HUDEP-2 (cell line): ENCODE data around the gene C9orf50.
"Not testable (repeated sequence)": the region's sequence is repeated elsewhere in the genome, so short reads cannot be mapped to it uniquely, and the experiment has no call there.

Experiments used
- DNase-seq, 76 experiments: peaks; one replicate each; lab custom pipeline; 2025; ENCODE audit not compliant: unreplicated experiment in 76 of 76; lab: John Stamatoyannopoulos, UW

Gene C9orf50, protein sequence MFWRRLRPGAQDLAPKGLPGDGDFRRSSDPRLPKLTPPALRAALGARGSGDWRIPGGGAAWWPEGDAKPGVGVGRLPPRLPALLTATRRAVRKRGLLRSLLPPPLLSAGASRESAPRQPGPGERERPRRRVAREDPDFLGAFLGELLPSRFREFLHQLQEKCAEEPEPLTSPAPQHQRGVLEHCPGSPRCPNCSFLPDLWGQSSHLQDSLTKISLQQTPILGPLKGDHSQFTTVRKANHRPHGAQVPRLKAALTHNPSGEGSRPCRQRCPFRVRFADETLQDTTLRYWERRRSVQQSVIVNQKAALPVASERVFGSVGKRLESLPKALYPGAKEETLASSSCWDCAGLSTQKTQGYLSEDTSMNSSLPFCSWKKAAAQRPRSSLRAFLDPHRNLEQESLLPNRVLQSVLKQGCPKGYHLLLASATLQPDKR

DNA sequence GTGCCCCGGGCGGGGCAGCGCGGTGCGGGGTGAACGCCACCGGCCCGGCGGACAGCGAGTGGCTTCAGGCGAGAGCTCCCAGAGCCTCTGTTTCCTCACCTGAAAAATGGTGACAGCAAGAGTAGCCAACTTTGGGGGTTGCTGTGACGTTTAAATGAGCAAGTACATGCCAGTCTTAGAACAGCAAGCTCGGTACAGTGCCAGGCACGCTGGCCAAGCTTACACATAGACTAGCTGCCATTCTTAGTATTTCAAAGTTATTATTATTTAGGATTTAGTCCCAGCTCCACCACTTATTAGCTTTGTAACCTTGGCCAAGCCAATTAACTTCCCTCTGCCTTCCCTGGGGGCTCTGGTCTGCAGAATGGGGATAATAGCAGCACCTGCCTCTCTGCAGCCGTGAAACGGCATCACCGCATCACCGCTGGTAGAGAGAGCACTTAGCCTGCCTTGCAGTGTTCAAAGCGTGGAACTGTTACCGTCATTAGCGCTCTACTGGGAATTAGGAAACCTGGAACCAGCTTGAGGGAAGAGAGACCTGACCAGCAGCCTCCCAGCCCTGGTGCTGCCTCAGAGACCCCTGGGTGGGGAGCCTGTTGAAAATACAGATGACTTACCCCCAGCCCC is at the start of gene C9orf50:
Gene C9orf50 (minus strand): TSS at position 433 of the 627 bp plus-strand sequence. CDS start 527 bp downstream, outside the sequence.
- DNase-seq = no peak

DNA sequence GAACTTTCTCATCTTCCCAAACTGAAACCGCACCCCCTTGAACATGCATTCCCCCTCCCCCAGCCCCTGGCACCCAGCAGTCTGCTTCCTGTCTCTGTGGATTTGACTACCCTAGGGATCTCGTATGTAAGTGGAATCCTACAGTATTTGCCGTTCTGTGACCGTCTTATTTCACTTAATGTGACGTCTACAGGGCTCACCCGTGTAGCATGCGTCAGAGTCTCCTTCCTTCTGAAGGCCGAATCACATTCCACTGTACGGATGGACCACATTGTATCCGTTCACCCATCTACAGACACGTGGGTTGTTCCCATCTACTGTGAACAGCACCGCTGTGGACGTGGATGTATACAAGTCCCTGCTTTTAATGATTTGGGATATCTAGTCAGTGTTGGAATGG is 49.0 kb upstream of the C9orf50 start:
- no peak for DNase-seq

DNA sequence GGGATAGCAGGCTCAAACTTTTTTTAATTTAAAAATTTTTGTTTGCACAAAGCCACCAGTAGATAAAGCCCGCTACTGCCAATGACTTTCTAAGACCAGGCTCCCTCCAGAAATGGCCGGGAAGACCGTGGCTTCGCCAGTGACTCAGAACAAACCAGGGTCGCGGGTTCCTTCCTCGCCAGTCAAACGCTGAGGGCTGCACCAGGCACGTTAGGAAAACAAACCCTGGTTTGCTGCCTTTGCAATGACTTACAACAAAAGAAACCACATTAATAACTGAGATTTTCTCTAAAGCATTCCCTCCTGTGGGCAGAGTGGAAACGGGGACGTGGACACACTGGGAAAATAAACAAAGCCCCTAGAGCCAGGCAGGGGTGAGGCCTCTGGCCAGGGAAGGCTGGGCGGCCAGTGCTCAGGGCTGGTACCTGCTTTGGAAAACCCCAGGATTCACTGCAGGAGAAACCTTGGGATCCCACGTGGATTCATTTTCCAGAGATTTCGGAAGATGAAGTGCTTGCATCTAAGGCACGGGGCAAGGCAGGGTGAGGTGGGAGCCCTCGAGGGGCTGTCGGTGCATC is 48.3 kb upstream of the C9orf50 start:
- DNase-seq = no peak

DNA sequence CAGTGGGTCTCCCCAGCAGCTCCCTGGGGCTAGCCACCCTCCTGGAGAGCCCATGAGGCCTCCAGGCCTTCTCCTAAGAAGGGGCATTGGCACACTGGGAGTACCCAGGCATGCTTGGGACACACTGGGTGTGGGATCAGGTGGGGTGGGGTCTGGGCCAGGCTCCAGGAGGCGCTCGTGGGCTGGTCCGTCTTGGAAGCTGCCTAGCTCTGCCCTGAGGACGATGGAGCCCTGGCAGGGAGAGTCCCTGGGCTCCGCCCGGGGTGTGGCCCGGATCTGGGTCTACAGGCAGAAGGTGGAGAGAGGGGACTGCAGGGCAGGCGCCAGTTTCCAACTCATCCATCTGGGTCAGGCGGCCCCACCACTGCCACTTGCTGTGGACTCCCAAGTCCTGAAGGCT is 46.9 kb upstream of the C9orf50 start:
- no peak for DNase-seq

DNA sequence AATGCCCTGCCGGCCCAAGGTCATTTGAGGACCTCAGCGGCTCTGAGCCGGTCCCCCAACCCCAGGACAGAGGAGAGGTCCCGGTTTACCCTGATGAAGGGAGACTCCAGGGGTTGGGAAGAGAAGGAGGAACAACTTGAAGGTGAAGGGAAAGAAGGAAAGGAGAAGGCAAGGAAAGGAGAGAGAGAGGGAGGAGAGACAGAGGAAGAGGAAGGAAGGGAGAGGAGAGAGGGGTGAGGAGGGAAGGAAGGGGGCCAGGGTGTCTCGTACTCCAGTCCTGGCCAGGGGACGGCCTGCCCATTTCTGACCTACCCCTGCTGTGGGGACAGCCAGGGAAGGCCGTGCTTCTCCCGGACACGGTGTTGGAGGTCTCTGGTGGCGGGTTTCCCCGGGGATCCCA is 46.5 kb upstream of the C9orf50 start:
- no peak for DNase-seq

DNA sequence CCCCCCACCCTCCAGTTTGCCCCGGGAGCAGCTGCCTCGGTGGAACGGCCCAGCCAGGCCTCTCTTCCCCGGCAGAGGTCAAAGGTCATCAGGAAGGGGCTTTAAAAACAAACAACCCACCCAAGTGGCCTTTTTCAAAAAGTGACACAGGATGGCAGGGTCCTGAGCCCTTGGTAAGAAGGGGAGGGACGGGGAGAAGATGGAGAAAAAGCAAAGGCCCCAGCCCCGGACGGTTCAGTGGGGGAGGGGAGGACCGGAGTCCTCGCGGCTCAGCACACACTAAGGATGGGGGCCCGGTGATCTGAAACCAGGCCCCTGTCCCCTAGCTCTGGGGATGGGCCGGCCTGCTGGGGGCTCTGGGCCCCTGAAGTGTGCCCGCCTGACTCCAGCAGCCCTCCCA is 45.7 kb upstream of the C9orf50 start:
- no peak for DNase-seq

DNA sequence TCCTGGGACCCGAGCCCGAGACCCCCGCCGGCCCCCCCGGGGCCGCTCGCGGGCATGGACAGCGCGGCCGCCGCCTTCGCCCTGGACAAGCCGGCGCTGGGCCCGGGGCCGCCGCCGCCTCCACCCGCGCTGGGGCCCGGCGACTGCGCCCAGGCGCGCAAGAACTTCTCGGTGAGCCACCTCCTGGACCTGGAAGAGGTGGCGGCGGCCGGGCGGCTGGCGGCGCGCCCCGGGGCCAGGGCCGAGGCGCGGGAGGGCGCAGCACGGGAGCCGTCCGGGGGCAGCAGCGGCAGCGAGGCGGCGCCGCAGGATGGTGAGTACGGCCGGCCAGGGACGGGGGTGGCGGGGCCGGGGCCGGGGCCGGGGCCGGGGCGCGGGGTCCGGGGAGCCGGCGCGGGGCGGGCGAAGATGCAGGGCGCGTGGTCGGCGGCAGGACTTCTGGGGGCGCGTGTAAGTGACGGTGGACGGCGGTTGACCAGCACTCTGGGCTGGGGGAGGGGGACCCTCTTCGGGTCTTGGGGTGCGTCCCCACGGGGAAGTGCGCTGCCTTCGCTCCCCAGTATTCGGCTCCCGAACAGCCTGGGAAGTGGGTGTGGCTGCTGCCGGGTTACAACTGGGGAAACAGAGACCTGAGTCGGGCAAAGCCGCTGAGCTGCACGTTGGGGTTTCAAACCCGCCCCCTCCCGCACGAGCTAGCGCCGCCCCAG is 45.1 kb upstream of the C9orf50 start:
- DNase-seq = no peak

DNA sequence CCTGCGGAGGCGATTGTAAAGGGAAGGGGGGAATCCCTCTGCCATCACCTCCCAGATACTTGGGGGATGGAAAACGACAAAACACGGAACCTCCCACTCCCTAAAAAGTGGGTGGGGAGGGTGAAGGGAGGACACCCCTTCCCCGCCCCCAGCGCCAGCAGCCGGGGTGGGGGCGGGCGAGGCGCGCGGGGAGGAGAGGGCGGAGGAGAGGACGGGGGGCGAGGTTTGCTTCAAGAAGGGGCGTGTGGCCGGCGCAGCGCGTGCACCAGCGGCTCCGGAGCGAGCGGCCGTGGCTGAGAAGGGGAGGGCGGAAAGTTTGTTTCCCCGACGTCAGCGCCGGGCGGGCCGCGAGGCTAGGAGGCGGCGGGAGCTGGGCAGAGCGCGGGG is 44.5 kb upstream of the C9orf50 start, which contains the start of gene PRRX2:
Gene PRRX2 (plus strand): TSS at position 259 of the 387 bp plus-strand sequence. CDS start 221 bp downstream, outside the sequence.
- DNase-seq = no peak

DNA sequence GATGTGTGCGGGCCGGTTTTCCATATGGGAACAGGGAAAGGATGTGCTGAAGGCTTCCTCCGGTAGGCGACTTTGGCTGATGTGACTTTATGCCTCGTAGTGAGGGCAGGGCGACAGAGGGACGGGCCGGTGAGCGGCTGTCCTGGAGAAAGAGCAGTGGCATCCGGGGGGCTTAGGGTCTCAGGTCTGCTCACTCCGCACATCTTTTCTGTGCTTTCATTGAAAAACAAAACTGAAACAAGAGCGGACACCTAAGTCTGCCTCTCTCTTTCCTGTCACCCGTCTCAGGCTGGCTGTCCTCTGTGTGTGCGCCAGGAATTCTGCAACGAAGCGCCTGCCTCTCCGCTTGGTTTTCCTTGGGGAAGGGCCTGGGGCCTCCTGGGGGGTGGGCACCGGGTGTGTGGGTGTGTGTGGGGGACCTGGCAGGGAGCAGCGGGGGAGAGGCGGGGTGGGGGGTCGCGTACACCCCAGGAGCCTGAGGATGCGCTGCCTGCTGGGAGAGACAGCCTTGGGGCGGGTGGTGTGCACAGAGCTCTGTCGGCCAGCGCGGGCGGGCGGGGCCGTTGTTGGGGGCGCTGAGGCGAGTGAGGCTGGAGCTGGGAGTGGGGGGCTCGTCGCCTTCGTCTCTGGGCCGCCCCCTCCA is 44.0 kb upstream of the C9orf50 start:
- DNase-seq = no peak

DNA sequence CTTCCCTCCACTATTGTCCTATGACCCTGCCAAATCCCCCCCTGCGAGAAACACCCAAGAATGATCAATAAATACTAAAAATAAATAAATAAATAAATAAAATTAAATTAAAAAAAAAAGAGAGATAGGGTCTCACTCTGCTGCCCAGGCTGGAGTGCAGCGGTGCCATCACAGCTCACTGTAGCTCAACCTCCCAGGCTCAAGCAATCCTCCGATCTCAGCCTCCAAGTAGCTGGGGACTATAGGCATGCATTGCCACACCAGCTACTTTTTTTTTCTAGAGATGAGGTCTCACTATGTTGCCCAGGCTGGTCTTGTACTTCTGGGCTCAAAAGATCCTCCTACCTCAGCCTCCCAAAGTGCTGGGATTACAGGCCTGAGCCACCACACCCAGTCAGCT is 41.3 kb upstream of the C9orf50 start:
- not testable (repeated sequence) for DNase-seq

DNA sequence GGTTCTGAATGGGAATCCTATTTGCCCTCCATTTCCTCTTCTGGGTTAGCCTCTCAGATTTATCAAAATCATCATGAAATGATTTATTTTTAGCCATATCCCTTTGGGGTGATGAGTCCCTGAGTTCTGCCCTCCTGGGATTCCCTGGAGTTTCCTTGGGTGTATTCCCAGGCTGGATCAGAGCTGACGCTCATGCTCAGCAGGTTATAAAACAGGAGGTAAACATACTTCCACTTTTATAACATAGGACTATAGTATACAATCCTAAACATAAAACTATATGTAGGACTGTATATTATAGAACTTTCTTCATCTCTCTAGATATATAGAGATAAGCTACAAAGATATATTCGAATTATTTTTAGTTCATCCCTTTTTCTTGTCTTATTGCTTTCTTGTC is 40.1 kb upstream of the C9orf50 start:
- DNase-seq = no peak

DNA sequence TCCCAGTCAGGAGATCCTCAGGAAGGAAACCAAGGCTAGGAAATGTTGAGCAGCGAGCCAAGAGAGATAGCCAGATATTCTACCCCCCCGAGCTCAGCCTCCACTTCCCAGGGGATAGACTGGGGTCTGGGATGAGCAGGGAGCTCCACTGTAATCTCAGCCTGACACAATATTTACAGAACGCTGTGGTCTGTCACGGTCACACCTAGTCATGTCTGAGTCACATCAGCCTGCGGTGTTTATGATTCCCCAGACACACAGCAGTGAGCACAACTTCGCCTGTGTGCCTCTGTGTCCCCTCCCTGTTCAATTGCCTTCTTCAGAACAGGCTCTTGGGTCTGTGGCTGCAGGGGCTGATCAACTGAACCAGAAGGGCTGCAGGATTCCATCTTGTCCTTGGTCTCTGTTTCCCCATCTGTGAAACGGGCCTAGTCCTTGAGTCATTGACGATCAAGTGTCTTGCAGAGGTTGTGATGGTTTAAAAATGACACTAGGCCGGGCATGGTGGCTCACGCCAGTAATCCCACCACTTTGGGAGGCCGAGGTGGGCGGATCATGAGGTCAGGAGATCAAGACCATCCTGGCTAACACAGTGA is 36.0 kb upstream of the C9orf50 start:
- DNase-seq = no peak

DNA sequence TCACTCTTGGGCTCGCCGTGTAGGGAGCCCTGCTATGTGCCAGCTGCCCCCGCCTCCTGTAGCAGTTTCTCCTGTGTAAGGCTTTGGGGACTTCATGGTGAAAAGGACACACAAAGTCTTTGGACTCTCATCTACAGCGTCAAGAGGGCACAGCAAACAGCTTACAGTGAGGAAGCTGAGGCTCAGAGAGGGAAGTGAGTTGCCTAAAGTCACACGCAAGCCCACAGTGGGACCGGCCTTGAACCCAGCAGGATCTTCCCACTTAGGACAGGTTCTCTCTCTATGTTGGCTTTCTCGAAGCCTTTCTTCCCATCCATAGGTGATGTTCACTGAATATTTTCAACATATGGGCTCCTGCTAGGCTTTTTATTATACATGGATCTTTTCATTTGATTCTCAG is 34.8 kb upstream of the C9orf50 start:
- DNase-seq = no peak

DNA sequence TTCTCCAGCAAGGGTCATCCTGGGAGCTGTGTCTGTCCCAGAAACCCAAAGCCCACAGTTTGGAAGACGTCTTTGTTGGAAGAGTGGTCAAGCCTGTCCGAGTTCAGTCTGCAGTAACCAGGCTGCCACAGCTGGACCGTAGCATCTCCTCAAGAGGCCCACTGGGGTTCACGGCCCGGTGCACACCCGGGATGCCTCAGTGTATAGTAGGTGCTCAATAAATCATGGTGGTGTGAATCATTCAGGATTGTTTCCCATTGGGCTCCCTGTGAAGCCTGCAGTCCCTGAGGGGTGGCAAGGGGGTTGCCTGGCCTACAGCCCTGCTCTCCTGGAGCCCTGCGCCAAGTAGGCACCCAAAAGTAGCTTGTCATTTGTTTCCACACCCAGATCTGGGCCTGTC is 34.3 kb upstream of the C9orf50 start:
- no peak for DNase-seq

DNA sequence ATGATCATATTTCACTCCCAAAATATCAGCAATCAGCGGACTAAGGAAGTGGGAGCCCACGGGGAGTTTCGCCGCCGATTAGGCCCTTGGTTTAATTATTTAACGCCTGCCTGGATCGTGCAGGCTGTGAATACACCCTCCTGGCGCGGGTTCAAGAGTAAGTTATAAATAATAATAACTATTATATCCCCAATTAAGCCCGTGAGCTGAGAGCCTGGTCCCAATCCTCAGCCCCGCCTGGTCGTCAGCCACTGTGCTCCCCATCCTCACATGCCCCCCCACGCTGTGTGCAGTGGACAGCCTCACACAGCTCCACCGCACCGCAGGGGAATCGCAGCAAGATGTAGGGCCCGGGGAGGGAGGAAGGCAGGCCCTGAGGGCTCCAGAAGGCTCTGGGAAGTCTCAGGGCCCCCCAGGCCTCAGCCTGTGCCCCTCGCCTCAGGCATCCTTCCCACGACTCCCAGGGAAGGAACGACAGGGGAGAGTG is 33.7 kb upstream of the C9orf50 start:
- DNase-seq = no peak

DNA sequence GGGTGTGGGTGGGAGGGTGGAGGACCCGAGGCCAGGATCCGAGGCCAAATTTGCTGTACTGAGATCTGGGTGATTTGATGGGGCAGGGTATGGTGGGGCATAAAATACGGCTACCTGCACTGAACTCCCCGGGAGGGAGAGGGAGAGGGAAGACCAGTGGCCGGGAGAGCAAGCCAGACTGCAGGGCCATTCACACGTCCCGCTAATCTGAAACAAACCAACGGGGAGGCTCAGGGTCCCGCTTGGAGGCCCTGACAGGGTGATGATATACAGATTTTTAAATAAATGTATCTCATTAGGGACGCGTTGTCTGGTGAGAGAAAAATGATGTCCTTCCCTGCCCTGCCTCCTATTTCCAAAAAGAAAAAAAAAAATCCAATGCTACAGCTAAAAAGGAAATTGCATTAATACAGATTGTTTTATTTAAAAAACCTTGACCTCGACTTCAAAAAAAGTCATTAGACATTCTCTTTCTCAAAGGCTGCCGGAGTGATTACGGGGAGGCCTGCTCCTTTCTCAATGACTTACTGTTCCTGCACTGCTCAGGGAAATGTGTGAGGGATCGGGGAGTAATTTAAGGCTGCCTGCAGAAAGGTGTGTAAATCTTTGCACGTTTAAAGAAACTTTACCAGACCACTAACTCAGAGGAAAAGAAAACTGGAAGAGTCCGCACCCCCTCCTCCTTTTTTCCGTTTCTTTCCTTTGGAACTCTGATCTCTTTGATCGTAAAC is 33.1 kb upstream of the C9orf50 start:
- DNase-seq = no peak

DNA sequence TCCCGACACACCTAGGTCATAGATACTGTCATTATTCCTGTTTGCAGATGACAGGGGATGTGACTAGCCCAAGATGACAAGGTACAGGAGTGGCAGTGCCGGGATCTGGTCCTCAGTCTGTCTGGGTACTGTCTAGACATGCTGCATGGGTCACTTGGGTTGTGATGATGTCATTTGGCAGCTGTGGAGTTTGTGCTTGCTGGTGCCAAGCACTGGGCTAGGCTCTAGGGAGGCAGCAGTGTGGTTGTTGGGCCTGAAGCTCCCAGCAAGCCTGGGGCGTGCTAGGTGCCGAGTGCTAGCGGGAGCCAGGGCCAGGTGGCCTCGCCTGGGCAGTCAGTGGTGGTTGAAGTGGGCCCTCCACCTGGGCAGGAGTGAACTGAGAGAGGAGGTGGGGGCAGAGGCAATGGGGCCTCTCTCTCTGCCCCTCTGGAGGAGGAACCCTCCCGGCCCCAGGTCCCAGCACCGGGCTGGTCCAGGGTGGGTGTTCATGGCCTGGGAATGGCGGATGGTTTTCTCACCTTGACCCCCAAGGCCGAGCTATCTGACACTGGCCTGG is 29.9 kb upstream of the C9orf50 start:
- no peak for DNase-seq

DNA sequence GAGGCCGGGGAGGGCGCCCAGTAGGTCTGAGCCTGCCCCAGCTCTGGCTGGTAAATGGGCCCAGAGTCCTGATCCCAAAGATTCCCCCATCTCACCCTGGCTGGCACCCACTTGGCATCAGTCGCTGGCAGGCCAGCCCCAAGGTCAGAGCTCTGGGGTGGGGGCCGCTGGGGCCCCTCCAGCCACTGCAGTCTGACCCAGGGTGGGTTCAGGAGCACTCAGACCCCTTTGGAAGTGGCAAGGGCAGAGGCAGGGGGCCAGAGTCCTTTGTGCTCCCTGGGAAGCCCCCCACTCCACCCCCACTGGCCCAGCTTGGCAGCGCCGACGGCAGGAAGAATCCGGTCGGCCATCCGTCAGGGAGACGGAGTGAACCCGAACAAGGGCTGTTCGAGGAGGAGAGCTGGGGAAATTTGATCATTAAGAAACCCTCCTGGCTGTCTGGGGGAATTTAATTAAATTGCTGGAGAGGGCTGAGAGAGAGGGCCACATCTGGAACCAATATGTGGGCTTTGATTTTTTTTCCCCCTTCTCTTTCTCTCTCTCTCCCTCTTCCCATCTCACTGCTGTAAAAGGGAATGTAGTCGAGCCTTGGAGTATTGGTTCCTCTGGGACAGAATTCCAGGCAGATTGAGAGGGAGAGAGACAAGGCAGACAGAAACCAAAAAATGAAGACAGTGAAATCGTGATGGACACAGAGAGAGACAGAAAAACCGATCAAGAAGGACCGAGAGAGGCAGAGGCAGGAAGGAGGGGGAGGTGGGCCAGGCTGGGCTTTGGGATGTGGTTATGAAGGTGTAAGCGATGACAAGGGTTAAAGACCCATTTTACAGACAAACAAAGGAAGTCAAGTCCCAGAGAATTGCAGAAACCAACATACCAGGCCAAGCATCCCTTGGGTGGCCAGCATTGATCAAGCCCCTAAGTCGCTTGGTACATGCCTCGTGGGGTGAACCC is 29.1 kb upstream of the C9orf50 start:
- no peak for DNase-seq
